A549 (cell line): ENCODE results near the gene IFNW1. TPM values are rescaled to one million over a fixed set of nuclear protein-coding genes. Genes with fewer than 3 reads are reported as not detected.

Experiments used
- ATAC-seq, 2 experiments: fragments of 200-7000 bp in 1 of 2; fragments of >200 bp in 1 of 2; cut with Nextera tagmentation in 1 of 2; cut with Tn5 transposase in 1 of 2; 3 replicates each; pipeline versions ENCODE4 v1.8.0 to v1.9.1; 2018 to 2020; ENCODE audit warnings: mild to moderate bottlenecking in 1 of 2, moderate library complexity in 1 of 2
- CTCF ChIA-PET: fragments of 300-600 bp; sonication (Branson Sonifier 250); formaldehyde crosslinking; extraction: SDS; loops from one replicate; lab custom pipeline; 2021; ENCODE audit warnings: antibody characterized with exemption, inconsistent platforms; lab: Yijun Ruan, JAX
- POLR2A ChIA-PET: fragments of 350-600 bp; formaldehyde crosslinking; extraction: SDS; loops from one replicate; lab custom pipeline; 2021; ENCODE audit warnings: antibody characterized with exemption, inconsistent platforms; lab: Yijun Ruan, JAX
- DNase-seq, 2 experiments: peaks; one replicate each; pipeline versions ENCODE4 v3.0.0 to v3.0.0-alpha.2; 2011 to 2016; ENCODE audit warnings: low read depth in 1 of 2, low spot score in 1 of 2
- FAIRE-seq: peaks from 2 replicates; lab custom pipeline; 2011; peaks lifted over from hg19 to GRCh38; lab: Jason Lieb, UNC
- H3K27ac ChIP-seq, 2 experiments: fragments of >200 bp; sonication (Bioruptor Twin); formaldehyde crosslinking; 3 replicates each; pipeline ENCODE4 v1.5.1; 2016 to 2017
- H3K4me1 ChIP-seq: fragments of >200 bp; sonication (Bioruptor Twin); formaldehyde crosslinking; 3 replicates; pipeline ENCODE4 v1.6.1; 2016
- H3K4me2 ChIP-seq: fragments of >200 bp; sonication (Bioruptor Twin); formaldehyde crosslinking; 3 replicates; pipeline ENCODE4 v1.6.1; 2016
- H3K4me3 ChIP-seq: fragments of >200 bp; sonication (Bioruptor Twin); formaldehyde crosslinking; 3 replicates; pipeline ENCODE4 v1.5.1; 2016
- H3K9me3 ChIP-seq: fragments of >200 bp; sonication (Bioruptor Twin); formaldehyde crosslinking; 3 replicates; pipeline ENCODE4 v1.6.1; 2016
- CBX2 ChIP-seq: fragments of 200-600 bp; sonication (generic); IDR thresholded peaks from 2 replicates; pipeline ENCODE4 v1.6.1; 2016; ENCODE audit warnings: low read depth, mild to moderate bottlenecking, borderline replicate concordance
- CHD2 ChIP-seq: fragments of 150-350 bp; IDR thresholded peaks from 2 replicates; pipeline ENCODE4 v1.6.1; 2014; ENCODE audit warnings: low read length; ENCODE audit not compliant: partially characterized antibody
- CHD4 ChIP-seq: fragments of 200-600 bp; sonication (generic); IDR thresholded peaks from 2 replicates; pipeline ENCODE4 v1.6.1; 2016; ENCODE audit warnings: antibody characterized with exemption, mild to moderate bottlenecking, borderline replicate concordance
- EP300 ChIP-seq, 2 experiments: fragments of >200 bp; sonication (Bioruptor Twin); formaldehyde crosslinking; IDR thresholded peaks; 2 replicates in 1 of 2; 3 replicates in 1 of 2; pipeline ENCODE4 v1.6.1; 2016 to 2017
- GATA3 ChIP-seq: IDR thresholded peaks from 2 replicates; pipeline ENCODE4 v1.6.1; 2012; ENCODE audit warnings: borderline replicate concordance
- HEYL ChIP-seq: fragments of 250-450 bp; sonication (Bioruptor Pico); IDR thresholded peaks from 2 replicates; pipeline ENCODE4 v1.8.0; 2021; ENCODE audit warnings: mild to moderate bottlenecking, moderate library complexity
- HOXA7 ChIP-seq: fragments of 250-450 bp; sonication (Bioruptor Pico); IDR thresholded peaks from 2 replicates; pipeline ENCODE4 v1.5.0; 2020; ENCODE audit warnings: mild to moderate bottlenecking, moderate library complexity
- HOXB5 ChIP-seq: fragments of 250-450 bp; sonication (Bioruptor Pico); IDR thresholded peaks from 2 replicates; pipeline ENCODE4 v1.5.0; 2020; ENCODE audit warnings: mild to moderate bottlenecking, moderate library complexity
- MAFK ChIP-seq: fragments of 450-650 bp; IDR thresholded peaks from 2 replicates; pipeline ENCODE4 v1.6.1; 2014; ENCODE audit not compliant: partially characterized antibody
- MYC ChIP-seq: IDR thresholded peaks from 2 replicates; pipeline ENCODE4 v1.6.1; 2012; ENCODE audit warnings: mild to moderate bottlenecking, inconsistent platforms, low read length, improper control_type of control experiment, borderline replicate concordance
- NPAS2 ChIP-seq: fragments of 250-450 bp; sonication (Bioruptor Pico); IDR thresholded peaks from 2 replicates; pipeline ENCODE4 v1.8.0; 2022; ENCODE audit warnings: mild to moderate bottlenecking, moderate library complexity, borderline replicate concordance
- NR3C1 ChIP-seq: fragments of >200 bp; sonication (Bioruptor Twin); formaldehyde crosslinking; IDR thresholded peaks from 3 replicates; pipeline ENCODE4 v1.6.1; 2017
- PHF8 ChIP-seq: fragments of 200-600 bp; sonication (generic); IDR thresholded peaks from 2 replicates; pipeline ENCODE4 v1.6.1; 2016; ENCODE audit warnings: low read depth, mild to moderate bottlenecking, antibody characterized with exemption, moderate library complexity, borderline replicate concordance
- POLR2AphosphoS2 ChIP-seq: conservative IDR thresholded peaks from 2 replicates; pipeline ENCODE4 v1.6.1; 2012; ENCODE audit warnings: low read length, improper control_type of control experiment, inconsistent platforms
- RAD21 ChIP-seq, 2 experiments: fragments of >200 bp in 1 of 2; sonication (Bioruptor Twin) in 1 of 2; formaldehyde crosslinking in 1 of 2; IDR thresholded peaks in 1 of 2; conservative IDR thresholded peaks in 1 of 2; 2 replicates in 1 of 2; 3 replicates in 1 of 2; pipeline ENCODE4 v1.6.1; 2012 to 2018; ENCODE audit warnings: inconsistent platforms in 1 of 2
- RARB ChIP-seq: fragments of 250-450 bp; sonication (Bioruptor Pico); IDR thresholded peaks from 2 replicates; pipeline ENCODE4 v1.8.0; 2021; ENCODE audit warnings: mild to moderate bottlenecking, moderate library complexity
- TP53 ChIP-seq: fragments of 250-450 bp; sonication (Bioruptor Pico); IDR thresholded peaks from 2 replicates; pipeline ENCODE4 v1.5.0; 2021; ENCODE audit warnings: mild to moderate bottlenecking, moderate library complexity
- USF2 ChIP-seq: fragments of 450-650 bp; IDR thresholded peaks from 2 replicates; pipeline ENCODE4 v1.6.1; 2014; ENCODE audit warnings: antibody characterized with exemption
- ZC3H11A ChIP-seq: fragments of 450-650 bp; IDR thresholded peaks from 2 replicates; pipeline ENCODE4 v1.6.1; 2014; ENCODE audit warnings: antibody characterized with exemption, mild to moderate bottlenecking
- WGBS: methylation state at CpG from one replicate; pipeline ENCODE4 v1.1.6; 2017; ENCODE audit errors: missing lambda C conversion rate; 5-methylcytosine and 5-hydroxymethylcytosine counted together
- polyA plus RNA-seq, 4 experiments: library from polyadenylated mRNA; depleted of rRNA in 3 of 4; stranded (reverse); fragments of >200 nt; fragmentation: RNase III in 1 of 4; extraction: RNeasy Plus Mini Kit Qiagen cat#74134 plus additional on column Dnase treatment in 1 of 4; gene quantifications; 2 replicates in 3 of 4; 3 replicates in 1 of 4; pipeline ENCODE4 v1.2.3, GENCODE V29; 2011 to 2017
- TF ChIP-seq, protein P1 (sequence below): IDR thresholded peaks from 2 replicates; pipeline ENCODE4 v1.6.1; 2012
- TF ChIP-seq, protein P2 (sequence below): fragments of 150-350 bp; IDR thresholded peaks from 2 replicates; pipeline ENCODE4 v1.6.1; 2014; ENCODE audit warnings: low read depth, mild to moderate bottlenecking, low read length

Gene IFNW1
- polyA plus RNA-seq, 2 of the 4 experiments (the other 2 are of a cell fraction), result not detected

DNA sequence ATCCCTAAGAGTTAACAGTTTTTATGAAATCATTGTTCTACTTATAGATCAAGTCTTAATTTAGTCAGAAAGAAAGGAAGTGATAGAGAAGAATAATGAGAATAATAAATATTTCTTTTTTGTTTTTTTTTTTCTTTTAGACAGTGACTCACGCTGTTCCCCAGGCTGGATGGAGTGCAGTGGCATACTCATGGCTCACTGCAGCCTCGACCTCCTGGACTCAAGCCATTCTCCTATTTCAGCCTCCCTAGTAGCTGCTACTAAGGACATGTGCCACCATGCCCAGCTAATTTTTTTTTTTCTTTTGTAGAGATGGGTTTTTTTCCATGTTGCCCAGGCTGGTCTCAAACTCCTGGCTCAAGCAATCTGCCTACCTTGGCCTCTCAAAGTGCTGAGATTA lies 13.9 kb upstream of the IFNW1 start:
- ATAC-seq (no peak), DNase-seq (no peak), FAIRE-seq (no peak)
- Histone ChIP-seq H3K27ac (no peak overlapping the region), H3K4me1 (no peaks in the 10 kb centered on the region), H3K9me3 (no peaks in the 10 kb centered on the region), H3K4me2 (no peak overlapping the region), H3K4me3 (no peak overlapping the region)
- 37% methylated on average over 2 of the region's 2 CpGs for WGBS
- POLR2A ChIA-PET, result no interaction called here
- TF ChIP-seq EP300 (IDR thresholded peaks at IDR 0.05) (no peak), CHD2 (no peak), POLR2AphosphoS2 (no peak), ZC3H11A (no peak), NPAS2 (CRISPR knock-in tag) (no peak), MYC (no peak), MAFK (no peak), HOXA7 (CRISPR knock-in tag) (no peak), USF2 (no peak), HOXB5 (CRISPR knock-in tag) (no peak)
- TF ChIP-seq, protein P1, sequence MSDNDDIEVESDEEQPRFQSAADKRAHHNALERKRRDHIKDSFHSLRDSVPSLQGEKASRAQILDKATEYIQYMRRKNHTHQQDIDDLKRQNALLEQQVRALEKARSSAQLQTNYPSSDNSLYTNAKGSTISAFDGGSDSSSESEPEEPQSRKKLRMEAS, result no peak
- TF ChIP-seq, protein P2, sequence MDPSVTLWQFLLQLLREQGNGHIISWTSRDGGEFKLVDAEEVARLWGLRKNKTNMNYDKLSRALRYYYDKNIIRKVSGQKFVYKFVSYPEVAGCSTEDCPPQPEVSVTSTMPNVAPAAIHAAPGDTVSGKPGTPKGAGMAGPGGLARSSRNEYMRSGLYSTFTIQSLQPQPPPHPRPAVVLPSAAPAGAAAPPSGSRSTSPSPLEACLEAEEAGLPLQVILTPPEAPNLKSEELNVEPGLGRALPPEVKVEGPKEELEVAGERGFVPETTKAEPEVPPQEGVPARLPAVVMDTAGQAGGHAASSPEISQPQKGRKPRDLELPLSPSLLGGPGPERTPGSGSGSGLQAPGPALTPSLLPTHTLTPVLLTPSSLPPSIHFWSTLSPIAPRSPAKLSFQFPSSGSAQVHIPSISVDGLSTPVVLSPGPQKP, result no peak
- CTCF ChIA-PET, result no interaction called here

- Histone ChIP-seq H3K4me3 (no peak overlapping the region), H3K4me2 (no peak overlapping the region), H3K4me1 (no peaks in the 10 kb centered on the region), H3K27ac (no peak overlapping the region), H3K9me3 (no peaks in the 10 kb centered on the region)
- CTCF ChIA-PET, result interaction anchor here (0.5 to 1.4 kb wide), 5 partner anchors 9 to 255 kb away, joined by 3 to 4 read pairs (median 3); partner anchors contain the start of gene IFNA8
- no peak for FAIRE-seq
- TF ChIP-seq RAD21 (conservative IDR thresholded peaks at IDR 0.05 in 1 of 2, IDR thresholded peaks at IDR 0.05 in 1 of 2) (peak; percentile 28 to 36; a peak in 2 of 5 replicates), NR3C1 (no peak)
- POLR2A ChIA-PET, result no interaction called here
- 2% methylated on average over 3 of the region's 3 CpGs for WGBS
- DNase-seq, result peak in 1 of 2 experiments; percentile 28
- ATAC-seq, result peak; percentile 86 to 87
These were observed 12.5 kb upstream of the IFNW1 start for GRCh38 chr9:21154018-21154608.

DNA sequence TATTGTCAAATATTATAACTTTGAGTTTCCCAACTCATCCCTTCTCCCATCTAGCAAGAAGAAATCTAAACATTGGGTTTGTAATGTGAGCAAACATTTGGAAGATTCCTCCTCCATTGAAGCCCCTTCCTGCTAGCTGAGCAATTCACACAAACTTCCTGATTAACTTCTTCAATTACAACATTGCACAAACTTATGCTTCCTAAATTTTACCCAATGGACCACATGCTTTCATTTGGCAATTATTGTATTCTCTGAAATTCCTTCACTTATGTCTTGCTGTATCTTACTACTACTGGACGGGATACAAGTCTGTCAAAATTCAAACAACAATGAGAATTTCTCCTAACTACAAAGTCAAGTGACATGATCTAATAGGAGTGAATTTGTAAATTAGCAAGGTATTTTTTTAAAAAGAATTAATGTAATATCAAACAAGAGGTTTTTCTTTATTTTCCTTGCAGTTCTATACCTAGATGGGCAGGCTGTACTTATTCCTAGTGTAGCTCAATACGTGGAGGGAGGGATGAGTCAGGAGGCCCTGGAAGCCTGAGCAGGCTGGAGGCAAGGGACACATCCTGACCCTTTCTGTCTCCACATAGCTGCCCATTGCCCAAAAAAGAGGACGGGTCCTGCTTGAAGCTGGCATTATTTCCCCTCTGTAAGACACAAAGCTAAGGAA lies 11.8 kb upstream of the IFNW1 start:
- FAIRE-seq, result no peak

DNA sequence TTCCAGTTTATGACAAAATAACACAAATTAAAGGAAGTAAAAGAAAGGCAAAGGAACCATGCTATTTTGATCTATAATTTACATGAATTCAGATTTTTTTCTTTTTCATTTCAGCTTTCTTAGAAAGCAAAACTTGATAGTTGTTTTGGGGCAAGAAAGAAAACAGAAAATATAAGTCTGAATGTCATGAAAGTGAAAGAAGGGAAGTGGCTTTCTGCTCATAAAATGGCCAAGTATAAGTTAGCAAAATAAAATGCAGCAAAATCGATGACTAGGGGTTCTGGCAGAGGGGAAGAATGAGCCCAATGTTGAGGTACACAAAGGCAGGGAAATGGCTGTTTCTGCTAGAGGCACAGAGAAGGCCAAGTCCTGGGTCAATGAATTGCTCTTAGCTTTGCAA lies 3.0 kb upstream of the IFNW1 start:
- Histone ChIP-seq H3K27ac (no peak overlapping the region), H3K4me1 (no peaks in the 10 kb centered on the region), H3K4me3 (no peak overlapping the region), H3K9me3 (peaks cover 15% of the 10 kb centered on the region; the same call in 2 of the 3 replicates), H3K4me2 (no peak overlapping the region)
- POLR2A ChIA-PET, result no interaction called here
- no peak for TF ChIP-seq NR3C1
- no peak for TF ChIP-seq CBX2
- no peak for TF ChIP-seq GATA3
- no peak for TF ChIP-seq TP53
- TF ChIP-seq, protein P2, result no peak
- TF ChIP-seq PHF8, result no peak
- TF ChIP-seq ZC3H11A, result no peak
- FAIRE-seq (no peak), ATAC-seq (no peak), DNase-seq (no peak)
- CTCF ChIA-PET, result no interaction called here
- WGBS, result 10% methylated on average over 1 of the region's 1 CpG

More for the DNA sequence above, 11.8 kb upstream of the IFNW1 start:
- no peak overlapping the region for H3K4me3 ChIP-seq
- peak; percentile 77 to 80 for ATAC-seq
- no peak for TF ChIP-seq RARB (CRISPR knock-in tag)
- no peak for TF ChIP-seq CHD4
- no peak for TF ChIP-seq CBX2
- TF ChIP-seq HEYL (CRISPR knock-in tag), result no peak
- TF ChIP-seq, all 56 proteins: peak for 0
- H3K4me1 ChIP-seq, result no peaks in the 10 kb centered on the region
- peaks cover 5% of the 10 kb centered on the region; the same call in 2 of the 3 replicates for H3K9me3 ChIP-seq
- H3K27ac ChIP-seq, result no peak overlapping the region
- peak in 1 of 2 experiments; percentile 3 for DNase-seq
- 35% methylated on average over 3 of the region's 3 CpGs for WGBS
- CTCF ChIA-PET, result interaction anchor here (0.5 to 1.4 kb wide), 5 partner anchors 9 to 255 kb away, joined by 3 to 4 read pairs (median 3); partner anchors contain the start of gene IFNA8
- POLR2A ChIA-PET, result no interaction called here
- H3K4me2 ChIP-seq, result no peak overlapping the region
